GM23248 (cell line): ENCODE measurements around the gene CRACDL. TPM values are rescaled to one million over a fixed set of nuclear protein-coding genes. Genes with fewer than 3 reads are reported as not detected.

Experiments
- DNase-seq: peaks from one replicate; pipeline ENCODE4 v3.0.0-alpha.2; 2015
- H2AFZ ChIP-seq: fragments of 200-600 bp; sonication (generic); 2 replicates; pipeline ENCODE4 v1.6.1; 2016; ENCODE audit warnings: antibody characterized with exemption
- H3F3A ChIP-seq: fragments of 200-600 bp; sonication (generic); 2 replicates; pipeline ENCODE4 v1.6.1; 2016; ENCODE audit warnings: mild to moderate bottlenecking, antibody characterized with exemption, mixed run types; ENCODE audit not compliant: insufficient read depth
- H3K27ac ChIP-seq: fragments of 200-600 bp; sonication (generic); 2 replicates; pipeline ENCODE4 v1.5.1; 2016; ENCODE audit warnings: mild to moderate bottlenecking
- H3K27me3 ChIP-seq: fragments of 200-600 bp; sonication (generic); replicated peaks from 2 replicates; pipeline ENCODE4 v1.6.1; 2016; ENCODE audit warnings: mild to moderate bottlenecking; ENCODE audit not compliant: insufficient read depth
- H3K36me3 ChIP-seq: fragments of 200-600 bp; sonication (generic); 2 replicates; pipeline ENCODE4 v1.6.1; 2016; ENCODE audit warnings: low read depth, mild to moderate bottlenecking
- H3K4me1 ChIP-seq: fragments of 200-600 bp; sonication (generic); 2 replicates; pipeline ENCODE4 v1.6.1; 2016; ENCODE audit warnings: mild to moderate bottlenecking; ENCODE audit not compliant: insufficient read depth
- H3K4me2 ChIP-seq: fragments of 200-600 bp; sonication (generic); one replicate; pipeline ENCODE4 v1.6.1; 2016; ENCODE audit warnings: mild to moderate bottlenecking; ENCODE audit not compliant: unreplicated experiment
- H3K4me3 ChIP-seq: fragments of 200-600 bp; sonication (generic); 2 replicates; pipeline ENCODE4 v1.5.1; 2016; ENCODE audit warnings: mild to moderate bottlenecking
- H3K79me2 ChIP-seq: fragments of 200-600 bp; sonication (generic); 2 replicates; pipeline ENCODE4 v1.6.1; 2016; ENCODE audit warnings: mild to moderate bottlenecking; ENCODE audit not compliant: insufficient read depth
- H3K9ac ChIP-seq: fragments of 200-600 bp; sonication (generic); 2 replicates; pipeline ENCODE4 v1.6.1; 2016; ENCODE audit warnings: mild to moderate bottlenecking
- H3K9me2 ChIP-seq: fragments of 200-600 bp; sonication (generic); 2 replicates; pipeline ENCODE4 v1.6.1; 2016; ENCODE audit warnings: mixed run types, mild to moderate bottlenecking, moderate library complexity; ENCODE audit not compliant: insufficient read depth
- H3K9me3 ChIP-seq: fragments of 200-600 bp; sonication (generic); one replicate; pipeline ENCODE4 v1.6.1; 2017; ENCODE audit warnings: low read depth
- H4K20me1 ChIP-seq: fragments of 200-600 bp; sonication (generic); 2 replicates; pipeline ENCODE4 v1.6.0; 2016; ENCODE audit not compliant: insufficient read depth
- EZH2 ChIP-seq: fragments of 200-600 bp; sonication (generic); IDR thresholded peaks from 2 replicates; pipeline ENCODE4 v1.6.1; 2018; ENCODE audit warnings: antibody characterized with exemption, mild to moderate bottlenecking; ENCODE audit not compliant: insufficient read depth, poor library complexity, severe bottlenecking
- EZH2phosphoT487 ChIP-seq: fragments of 200-600 bp; sonication (generic); IDR thresholded peaks from 2 replicates; pipeline ENCODE4 v1.6.1; 2018; ENCODE audit warnings: antibody characterized with exemption, moderate library complexity, mild to moderate bottlenecking, low read depth; ENCODE audit not compliant: insufficient read depth
- WGBS, 2 experiments: methylation state at CpG; one replicate each; pipeline ENCODE4 v1.1.6; 2015 to 2017; ENCODE audit warnings: low lambda C conversion rate in 2 of 2, low coverage in 1 of 2; ENCODE audit errors: missing lambda C conversion rate in 2 of 2; 5-methylcytosine and 5-hydroxymethylcytosine counted together
- in situ Hi-C: fragments of 300-500 bp; cut with MboI; formaldehyde crosslinking; loops from 2 replicates; pipeline ENCODE4 v1.15.0; 2020
- polyA plus RNA-seq: library from polyadenylated mRNA; unstranded; fragments of >200 nt; fragmentation: Nextera tagmentation; extraction: Ambion mirVana; gene quantifications from 2 replicates; pipeline ENCODE4 v1.2.1, GENCODE V29; 2016
- total RNA-seq: library from RNA; depleted of rRNA; stranded (reverse); fragments of >200 nt; shearing (Covaris generic); gene quantifications from 2 replicates; pipeline ENCODE4 v1.2.3, GENCODE V29; 2014

CRACDL gene
- total and polyA plus RNA-seq, 2 experiments from 2014 or later = not detected

- no peaks in the 10 kb centered on the region for H3K9me2 ChIP-seq
- no peak overlapping the region for H3K4me3 ChIP-seq
- 62 to 67% methylated on average over 3 of the region's 3 CpGs for WGBS, 2 experiments
- H2AFZ ChIP-seq = no peak overlapping the region
- H3K9me3 ChIP-seq = no peaks in the 10 kb centered on the region
- no peaks in the 10 kb centered on the region for H3K79me2 ChIP-seq
- no peaks in the 10 kb centered on the region for H4K20me1 ChIP-seq
- no peaks in the 10 kb centered on the region for H3F3A ChIP-seq
- in situ Hi-C loops = no loop called here
- H3K27me3 ChIP-seq = peaks cover 41% of the 10 kb centered on the region
- H3K4me1 ChIP-seq = no peaks in the 10 kb centered on the region
- TF ChIP-seq EZH2 (no peak), EZH2phosphoT487 (no peak)
- H3K9ac ChIP-seq = no peak overlapping the region
- DNase-seq = no peak
- no peak overlapping the region for H3K4me2 ChIP-seq
- no peak overlapping the region for H3K27ac ChIP-seq
- H3K36me3 ChIP-seq = no peaks in the 10 kb centered on the region
Measured at GRCh38 chr2:98876741-98877140, 59.3 kb downstream of the CRACDL start.

DNA sequence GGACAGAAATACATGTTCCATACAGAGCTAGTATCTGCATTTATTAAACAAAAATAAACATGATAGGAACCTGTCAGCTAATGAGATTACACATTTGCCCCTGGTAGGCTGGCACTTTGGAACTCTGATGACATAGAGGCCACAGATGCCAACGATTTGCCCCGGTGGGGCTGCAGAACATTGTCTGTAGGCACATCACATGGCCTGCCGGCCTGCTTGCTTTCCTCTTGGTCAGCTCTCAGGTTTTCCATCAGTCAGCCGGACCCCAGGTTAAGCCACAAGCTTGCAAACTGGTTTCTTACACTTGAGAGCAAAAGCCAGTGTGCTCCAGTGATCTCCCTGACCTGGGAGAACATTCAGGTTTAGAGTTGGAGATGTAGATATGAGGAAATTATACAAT is 60.3 kb downstream of the CRACDL start:
- no peaks in the 10 kb centered on the region for H4K20me1 ChIP-seq
- H3K4me1 ChIP-seq = no peaks in the 10 kb centered on the region
- in situ Hi-C loops = no loop called here
- H3K79me2 ChIP-seq = no peaks in the 10 kb centered on the region
- H3K9ac ChIP-seq = no peak overlapping the region
- H3K27me3 ChIP-seq = peaks cover 41% of the 10 kb centered on the region
- H3K9me2 ChIP-seq = no peaks in the 10 kb centered on the region
- no peak overlapping the region for H2AFZ ChIP-seq
- 49 to 50% methylated on average over 4 of the region's 4 CpGs for WGBS, 2 experiments
- H3F3A ChIP-seq = no peaks in the 10 kb centered on the region
- H3K36me3 ChIP-seq = no peaks in the 10 kb centered on the region
- TF ChIP-seq EZH2 (no peak), EZH2phosphoT487 (no peak)
- no peak for DNase-seq
- H3K9me3 ChIP-seq = no peaks in the 10 kb centered on the region
- H3K4me3 ChIP-seq = no peak overlapping the region
- no peak overlapping the region for H3K27ac ChIP-seq
- H3K4me2 ChIP-seq = no peak overlapping the region

DNA sequence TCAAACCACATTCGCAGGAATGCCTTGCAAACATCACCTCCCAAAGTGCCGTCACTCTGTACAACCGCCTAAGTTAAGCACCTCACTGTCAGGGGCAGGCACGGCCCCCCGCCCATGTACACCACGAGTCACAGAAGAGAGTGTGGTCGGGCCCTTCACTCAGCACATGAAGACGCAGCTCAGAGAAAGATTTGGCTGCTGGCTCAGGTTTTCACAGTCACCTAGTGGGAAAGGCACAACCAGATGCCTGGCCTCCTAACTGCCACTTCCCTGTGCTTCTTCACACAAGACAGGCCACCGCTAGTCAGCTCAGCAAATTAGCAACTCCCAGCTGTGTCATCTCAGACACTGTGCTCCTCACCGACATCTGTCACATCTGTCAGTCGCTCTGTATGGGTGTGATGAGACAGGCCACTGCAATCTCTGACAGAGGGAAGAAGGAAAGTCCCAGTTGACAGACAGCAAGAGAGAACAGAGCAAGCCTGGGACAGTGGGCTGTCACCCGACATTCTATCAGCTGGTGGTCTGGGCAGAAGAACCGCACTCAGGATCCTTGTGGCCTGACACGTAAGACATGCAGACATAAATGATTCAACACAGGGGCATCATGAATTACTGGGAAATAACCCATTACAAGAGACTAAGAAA is 60.8 kb downstream of the CRACDL start:
- H3K27ac ChIP-seq = no peak overlapping the region
- H4K20me1 ChIP-seq = no peaks in the 10 kb centered on the region
- H3K9ac ChIP-seq = no peak overlapping the region
- H3K36me3 ChIP-seq = no peaks in the 10 kb centered on the region
- H3K27me3 ChIP-seq = peaks cover 37% of the 10 kb centered on the region
- in situ Hi-C loops = no loop called here
- TF ChIP-seq EZH2phosphoT487 (no peak), EZH2 (no peak)
- H3K4me1 ChIP-seq = no peaks in the 10 kb centered on the region
- H3K4me3 ChIP-seq = no peak overlapping the region
- H3K4me2 ChIP-seq = no peak overlapping the region
- no peaks in the 10 kb centered on the region for H3K9me2 ChIP-seq
- H2AFZ ChIP-seq = no peak overlapping the region
- H3K79me2 ChIP-seq = no peaks in the 10 kb centered on the region
- no peaks in the 10 kb centered on the region for H3F3A ChIP-seq
- 47 to 51% methylated on average over 14 of the region's 14 CpGs for WGBS, 2 experiments
- H3K9me3 ChIP-seq = no peaks in the 10 kb centered on the region
- no peak for DNase-seq

- H3K9me2 ChIP-seq = no peaks in the 10 kb centered on the region
- H3K36me3 ChIP-seq = no peaks in the 10 kb centered on the region
- TF ChIP-seq EZH2 (no peak), EZH2phosphoT487 (no peak)
- H3K27ac ChIP-seq = no peak overlapping the region
- H3K4me3 ChIP-seq = no peak overlapping the region
- no peak overlapping the region for H3K4me2 ChIP-seq
- no peak for DNase-seq
- peaks cover 33% of the 10 kb centered on the region for H3K27me3 ChIP-seq
- H2AFZ ChIP-seq = no peak overlapping the region
- H3F3A ChIP-seq = no peaks in the 10 kb centered on the region
- no peaks in the 10 kb centered on the region for H3K79me2 ChIP-seq
- 75 to 77% methylated on average over 11 of the region's 11 CpGs for WGBS, 2 experiments
- H3K9me3 ChIP-seq = no peaks in the 10 kb centered on the region
- no peaks in the 10 kb centered on the region for H3K4me1 ChIP-seq
- H4K20me1 ChIP-seq = no peaks in the 10 kb centered on the region
- no peak overlapping the region for H3K9ac ChIP-seq
- in situ Hi-C loops = no loop called here
Measured at GRCh38 chr2:98874186-98874689, 61.8 kb downstream of the CRACDL start.
